Endothelial cell of umbilical vein (primary cell): ENCODE measurements around the gene ALLC.

ENCODE experiments used
- CTCF ChIP-seq, 2 donors: IDR thresholded peaks; 1 replicate in 1 of 2; 2 replicates in 1 of 2; pipeline ENCODE4 v1.5.1; 2011; ENCODE audit warnings: low read length in 2 of 2, mild to moderate bottlenecking in 2 of 2, moderate library complexity in 2 of 2, control low read depth in 1 of 2, inconsistent platforms in 1 of 2, low read depth in 1 of 2; ENCODE audit not compliant: insufficient read depth in 1 of 2; ENCODE audit errors: extremely low read depth in 1 of 2
- EZH2 ChIP-seq: IDR thresholded peaks from 2 replicates; pipeline ENCODE4 v1.6.1; 2012; ENCODE audit warnings: borderline replicate concordance, low read depth, mild to moderate bottlenecking, moderate library complexity, low read length, inconsistent platforms; ENCODE audit not compliant: severe bottlenecking
- JUN ChIP-seq: IDR thresholded peaks from 2 replicates; pipeline ENCODE4 v1.6.1; 2011; ENCODE audit warnings: borderline replicate concordance, low read depth; ENCODE audit not compliant: insufficient read length, insufficient read depth
- MAX ChIP-seq: IDR thresholded peaks from 2 replicates; pipeline ENCODE4 v1.6.1; 2011; ENCODE audit not compliant: insufficient read depth, insufficient read length
- MYC ChIP-seq: IDR thresholded peaks from one replicate; pipeline ENCODE4 v1.6.1; 2011; ENCODE audit warnings: mild to moderate bottlenecking, low read depth, low read length
- POLR2A ChIP-seq: IDR thresholded peaks from 2 replicates; pipeline ENCODE4 v1.6.1; 2012; ENCODE audit warnings: low read depth, mild to moderate bottlenecking, control low read depth, low read length
- POLR2AphosphoS5 ChIP-seq: IDR thresholded peaks from 2 replicates; pipeline ENCODE4 v1.6.1; 2012; ENCODE audit warnings: low read depth, mild to moderate bottlenecking, control low read depth, low read length, moderate library complexity; ENCODE audit not compliant: insufficient read depth

- TF ChIP-seq CTCF (IDR thresholded peaks at IDR 0.05; ENCODE audit: extremely low read depth in 1 of 2, insufficient read depth in 1 of 2, low read depth in 1 of 2, low read length in 2 of 2) (no peak), JUN (no peak), MYC (no peak), POLR2A (no peak), EZH2 (no peak), MAX (no peak), POLR2AphosphoS5 (no peak)
Observed at GRCh38 chr2:3612639-3613523, 45.1 kb upstream of the ALLC start.
